Measurements from ENCODE around the gene PTPN3.

- TF ChIP-seq POLR2AphosphoS5 (IDR thresholded peaks at IDR 0.05; ENCODE audit: low read depth, low read length) (no peak), POLR2A (IDR thresholded peaks at IDR 0.05; ENCODE audit: low read depth, low read length) (no peak), TAF1 (IDR thresholded peaks at IDR 0.05; ENCODE audit: borderline replicate concordance, low read depth, low read length) (no peak)
These were observed 112.6 kb downstream of the PTPN3 start for GRCh38 chr9:109385499-109385898.

Data from GM12892 (cell line).